CD4-positive, alpha-beta memory T cell (primary cell): ENCODE data around the gene EIF2S2. TPM values are rescaled to one million over a fixed set of nuclear protein-coding genes. Genes with fewer than 3 reads are reported as not detected.
"Not testable (repeated sequence)": the region's sequence is repeated elsewhere in the genome, so short reads cannot be mapped to it uniquely, and the experiment has no call there.

ENCODE experiments used
- CTCF ChIA-PET: fragments of 350-600 bp; sonication (Branson Sonifier 250); formaldehyde crosslinking; loops from one replicate; lab custom pipeline; 2021; ENCODE audit warnings: inconsistent platforms; ENCODE audit not compliant: partially characterized antibody; lab: Charles Lee
- POLR2A ChIA-PET: fragments of 350-600 bp; sonication (Branson Sonifier 250); formaldehyde crosslinking; loops from one replicate; lab custom pipeline; 2021; ENCODE audit not compliant: partially characterized antibody; lab: Charles Lee
- DNase-seq, 5 donors: peaks; one replicate each; pipeline versions ENCODE4 v3.0.0 to v3.0.0-alpha.2; 2020 to 2022; ENCODE audit warnings: mixed read lengths in 1 of 5
- H3K27ac ChIP-seq: one replicate; pipeline ENCODE4 v1.7.0; 2013; ENCODE audit warnings: low read depth, low read length
- H3K27me3 ChIP-seq: 2 replicates; pipeline ENCODE4 v1.7.0; 2013; ENCODE audit warnings: mild to moderate bottlenecking, low read length, moderate library complexity; ENCODE audit not compliant: insufficient read depth
- H3K36me3 ChIP-seq: 2 replicates; pipeline ENCODE4 v1.7.0; 2013; ENCODE audit warnings: mild to moderate bottlenecking, low read length, moderate library complexity; ENCODE audit not compliant: insufficient read depth
- H3K4me1 ChIP-seq: 2 replicates; pipeline ENCODE4 v1.7.0; 2013; ENCODE audit warnings: mild to moderate bottlenecking, low read length, moderate library complexity; ENCODE audit not compliant: insufficient read depth
- H3K4me3 ChIP-seq, 2 donors: one replicate each; pipeline ENCODE4 v1.7.0; 2013; ENCODE audit warnings: low read length in 2 of 2, mild to moderate bottlenecking in 1 of 2
- H3K9me3 ChIP-seq, 2 donors: one replicate each; pipeline ENCODE4 v1.7.0; 2013; ENCODE audit warnings: low read length in 2 of 2, control low read depth in 1 of 2; ENCODE audit not compliant: control insufficient read depth in 1 of 2
- H3K27ac Mint-ChIP-seq, 7 donors: one replicate each; pipeline ENCODE4 v1.8.0; 2020 to 2021; ENCODE audit warnings: mixed read lengths in 7 of 7, mild to moderate bottlenecking in 6 of 7, inconsistent platforms in 3 of 7, moderate library complexity in 3 of 7
- H3K27me3 Mint-ChIP-seq, 2 donors: one replicate each; pipeline ENCODE4 v1.8.0; 2020 to 2021; ENCODE audit warnings: mixed read lengths in 2 of 2
- H3K36me3 Mint-ChIP-seq, 2 donors: one replicate each; pipeline ENCODE4 v1.8.0; 2020 to 2021; ENCODE audit warnings: mixed read lengths in 2 of 2, inconsistent platforms in 1 of 2, mild to moderate bottlenecking in 1 of 2
- H3K4me1 Mint-ChIP-seq, 4 donors: one replicate each; pipeline ENCODE4 v1.8.0; 2020 to 2021; ENCODE audit warnings: mixed read lengths in 4 of 4, mild to moderate bottlenecking in 1 of 4
- H3K4me3 Mint-ChIP-seq, 8 donors: one replicate each; pipeline ENCODE4 v1.8.0; 2020 to 2021; ENCODE audit warnings: mixed read lengths in 8 of 8, mild to moderate bottlenecking in 7 of 8, moderate library complexity in 6 of 8, inconsistent platforms in 3 of 8
- H3K9me3 Mint-ChIP-seq, 8 donors: one replicate each; pipeline ENCODE4 v1.8.0; 2020 to 2021; ENCODE audit warnings: mixed read lengths in 8 of 8, mild to moderate bottlenecking in 5 of 8, inconsistent platforms in 3 of 8, moderate library complexity in 1 of 8
- intact Hi-C: fragments of 100-400 bp; cut with micrococcal nuclease; formaldehyde crosslinking; loops from one replicate; pipeline ENCODE4 v1.15.1; 2023
- polyA plus RNA-seq, 2 donors: library from polyadenylated mRNA; unstranded; fragments of 300-500 nt; fragmentation: Illumina TruSeq; gene quantifications; one replicate each; pipeline ENCODE4 v1.2.3, GENCODE V29; 2021
- total RNA-seq, 2 experiments: library from RNA; stranded (reverse); gene quantifications; one replicate each; pipeline ENCODE4 v1.2.3, GENCODE V29; 2021

The EIF2S2 gene
- total and polyA plus RNA-seq, 4 experiments from 2014 or later: 26.3 to 53.1 (median 43.1) TPM

DNA sequence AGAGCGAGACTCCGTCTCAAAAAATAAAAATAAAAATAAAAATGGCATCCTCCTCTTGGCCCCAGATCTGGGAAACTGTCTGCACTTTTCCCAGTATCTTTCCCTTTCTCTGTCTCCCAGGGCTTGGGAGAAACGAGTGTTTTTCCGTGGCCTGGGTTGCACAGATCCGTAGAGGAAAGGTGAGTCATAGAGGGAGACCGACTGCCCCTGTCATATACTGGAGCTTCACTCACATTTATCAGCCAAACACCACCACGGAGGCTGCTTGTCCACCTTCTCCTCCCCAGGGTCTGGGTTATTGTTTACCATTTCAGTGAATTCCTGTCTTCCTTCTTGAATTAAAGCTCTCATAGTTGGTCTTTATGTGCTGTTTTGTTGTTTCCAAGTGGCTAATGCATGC, 31.9 kb upstream of the EIF2S2 start:
- CTCF ChIA-PET: no interaction called here
- no peaks in the 10 kb centered on the region for H3K36me3 Mint-ChIP-seq
- peaks cover 0 to 4% (median 0%) of the 10 kb centered on the region in 8 donors for H3K9me3 Mint-ChIP-seq
- intact Hi-C loops: no loop called here
- Histone ChIP-seq H3K36me3 (no peaks in the 10 kb centered on the region), H3K27me3 (no peaks in the 10 kb centered on the region), H3K9me3 (no peaks in the 10 kb centered on the region), H3K4me1 (no peaks in the 10 kb centered on the region), H3K27ac (no peak overlapping the region), H3K4me3 (no peak overlapping the region)
- no peak for DNase-seq
- POLR2A ChIA-PET: no interaction called here
- H3K4me1 Mint-ChIP-seq: no peaks in the 10 kb centered on the region
- H3K4me3 Mint-ChIP-seq: no peak overlapping the region
- no peak overlapping the region for H3K27ac Mint-ChIP-seq
- peaks cover 6 to 9% of the 10 kb centered on the region in 2 donors for H3K27me3 Mint-ChIP-seq

DNA sequence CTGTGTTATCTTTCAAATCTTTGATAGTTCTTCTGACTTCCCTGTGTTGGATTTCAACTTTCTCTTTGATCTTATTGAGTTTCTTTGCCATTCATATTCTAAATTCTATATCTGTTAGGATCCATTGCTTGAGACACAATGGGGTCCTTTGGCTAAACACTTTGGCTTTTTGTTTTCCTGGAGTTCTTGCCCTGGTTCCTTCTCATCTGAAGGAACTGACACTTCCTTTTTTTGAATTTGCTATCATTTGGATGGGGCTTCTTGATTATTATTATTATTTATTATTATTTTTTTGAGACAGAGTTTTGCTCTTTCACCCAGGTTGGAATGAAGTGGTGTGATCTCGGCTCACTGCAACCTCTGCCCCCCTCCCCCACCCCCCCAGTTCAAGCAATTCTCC, 30.1 kb upstream of the EIF2S2 start:
- H3K27ac ChIP-seq: no peak overlapping the region
- Mint-ChIP-seq H3K4me3 (no peak overlapping the region), H3K4me1 (no peaks in the 10 kb centered on the region), H3K9me3 (peaks cover 0 to 4% (median 0%) of the 10 kb centered on the region in 8 donors), H3K27ac (no peak overlapping the region), H3K36me3 (no peaks in the 10 kb centered on the region), H3K27me3 (peaks cover 6 to 12% of the 10 kb centered on the region in 2 donors)
- no peaks in the 10 kb centered on the region for H3K4me1 ChIP-seq
- CTCF ChIA-PET: no interaction called here
- no peaks in the 10 kb centered on the region for H3K9me3 ChIP-seq
- no peaks in the 10 kb centered on the region for H3K36me3 ChIP-seq
- intact Hi-C loops: no loop called here
- H3K4me3 ChIP-seq: no peak overlapping the region
- POLR2A ChIA-PET: no interaction called here
- H3K27me3 ChIP-seq: no peaks in the 10 kb centered on the region
- no peak for DNase-seq

DNA sequence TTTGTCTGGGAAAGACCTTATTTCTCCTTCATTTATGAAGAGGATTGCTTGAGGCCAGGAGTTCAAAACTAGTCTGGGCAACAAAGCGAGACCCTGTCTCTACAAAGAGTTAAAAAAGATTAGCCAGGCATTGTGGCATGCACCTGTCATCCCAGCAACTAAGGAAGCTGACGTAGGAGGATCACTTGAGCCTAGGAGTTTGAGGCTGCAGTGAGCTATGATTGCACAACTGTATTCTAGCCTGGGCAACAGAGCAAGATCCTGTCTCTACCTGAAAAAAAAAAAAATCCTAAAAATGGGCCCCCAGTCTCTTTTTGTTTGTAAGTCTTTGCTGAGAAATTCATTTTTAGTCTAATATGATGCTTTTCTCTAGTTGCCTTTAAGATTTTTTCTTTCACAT, 29.2 kb upstream of the EIF2S2 start:
- no peaks in the 10 kb centered on the region for H3K36me3 ChIP-seq
- no peak overlapping the region for H3K27ac ChIP-seq
- Mint-ChIP-seq H3K4me1 (no peaks in the 10 kb centered on the region), H3K9me3 (peaks cover 0 to 4% (median 0%) of the 10 kb centered on the region in 8 donors), H3K27me3 (peaks cover 6 to 12% of the 10 kb centered on the region in 2 donors), H3K4me3 (no peak overlapping the region), H3K36me3 (no peaks in the 10 kb centered on the region), H3K27ac (no peak overlapping the region)
- no peak for DNase-seq
- ChIA-PET CTCF (interaction anchor here (1.3 kb wide), 1 partner anchor 226 kb away, joined by 3 read pairs; no protein-coding TSS in a partner anchor), POLR2A (no interaction called here)
- intact Hi-C loops: no loop called here
- H3K9me3 ChIP-seq: no peaks in the 10 kb centered on the region
- H3K4me1 ChIP-seq: no peaks in the 10 kb centered on the region
- H3K4me3 ChIP-seq: no peak overlapping the region
- H3K27me3 ChIP-seq: no peaks in the 10 kb centered on the region

GRCh38 chr20:34135525-34136275, 23.7 kb upstream of the EIF2S2 start:
- H3K27me3 Mint-ChIP-seq, CTCF ChIA-PET: not testable (repeated sequence)

DNA sequence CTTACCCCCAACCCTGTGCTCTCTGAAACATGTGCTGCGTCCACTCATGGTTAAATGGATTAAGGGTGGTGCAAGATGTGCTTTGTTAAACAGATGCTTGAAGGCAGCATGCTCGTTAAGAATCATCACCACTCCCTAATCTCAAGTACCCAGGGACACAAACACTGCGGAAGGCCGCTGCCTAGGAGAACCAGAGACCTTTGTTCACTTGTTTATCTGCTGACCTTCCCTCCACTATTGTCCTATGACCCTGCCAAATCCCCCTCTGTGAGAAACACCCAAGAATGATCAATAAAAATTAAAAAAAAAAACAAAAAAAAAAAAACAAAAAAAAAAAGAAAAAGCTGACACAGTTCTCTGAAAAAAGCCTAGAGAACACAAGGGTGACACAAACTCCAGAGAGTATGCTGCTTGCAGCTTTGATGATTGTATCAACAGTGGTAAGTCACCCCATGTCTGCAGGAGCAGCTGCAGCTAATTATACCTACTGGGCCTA, 21.4 kb upstream of the EIF2S2 start:
- H3K27ac Mint-ChIP-seq, H3K4me3 Mint-ChIP-seq, H3K36me3 Mint-ChIP-seq, H3K9me3 ChIP-seq, H3K36me3 ChIP-seq, H3K27me3 Mint-ChIP-seq, CTCF ChIA-PET, H3K27me3 ChIP-seq, intact Hi-C loops, H3K4me3 ChIP-seq, H3K9me3 Mint-ChIP-seq, H3K4me1 ChIP-seq, H3K4me1 Mint-ChIP-seq, DNase-seq, H3K27ac ChIP-seq, POLR2A ChIA-PET: not testable (repeated sequence)

More at GRCh38 chr20:34135525-34136275, 23.7 kb upstream of the EIF2S2 start:
- H3K4me1 Mint-ChIP-seq, H3K4me3 Mint-ChIP-seq, H3K9me3 Mint-ChIP-seq, intact Hi-C loops, H3K4me3 ChIP-seq, DNase-seq, H3K4me1 ChIP-seq, H3K36me3 ChIP-seq, H3K27ac ChIP-seq, H3K27me3 ChIP-seq, H3K27ac Mint-ChIP-seq, POLR2A ChIA-PET, H3K9me3 ChIP-seq, H3K36me3 Mint-ChIP-seq: not testable (repeated sequence)

- H3K9me3 ChIP-seq, POLR2A ChIA-PET, H3K36me3 Mint-ChIP-seq, H3K4me1 ChIP-seq, H3K27ac ChIP-seq, H3K4me3 ChIP-seq, CTCF ChIA-PET, H3K4me1 Mint-ChIP-seq, H3K27me3 Mint-ChIP-seq, H3K27ac Mint-ChIP-seq, H3K9me3 Mint-ChIP-seq, H3K4me3 Mint-ChIP-seq, H3K27me3 ChIP-seq, H3K36me3 ChIP-seq, intact Hi-C loops, DNase-seq: not testable (repeated sequence)
Observed at GRCh38 chr20:34132943-34133342, 20.9 kb upstream of the EIF2S2 start.

DNA sequence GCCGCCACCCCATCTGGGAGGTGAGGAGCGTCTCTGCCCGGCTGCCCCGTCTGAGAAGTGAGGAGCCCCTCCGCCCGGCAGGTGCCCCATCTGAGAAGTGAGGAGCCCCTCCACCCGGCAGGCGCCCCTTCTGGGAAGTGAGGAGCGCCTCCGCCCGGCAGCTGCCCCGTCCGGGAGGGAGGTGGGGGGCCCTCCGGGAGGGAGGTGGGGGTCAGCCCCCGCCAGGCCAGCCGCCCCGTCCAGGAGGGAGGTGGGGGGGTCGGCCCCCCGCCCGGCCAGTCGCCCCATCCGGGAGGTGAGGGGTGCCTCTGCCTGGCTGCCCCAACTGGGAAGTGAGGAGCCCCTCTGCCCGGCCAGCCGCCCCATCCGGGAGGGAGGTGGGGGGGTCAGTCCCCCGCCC, 20.4 kb upstream of the EIF2S2 start:
- H3K9me3 Mint-ChIP-seq, intact Hi-C loops, H3K4me1 Mint-ChIP-seq, H3K4me1 ChIP-seq, H3K36me3 ChIP-seq, CTCF ChIA-PET, H3K27ac Mint-ChIP-seq, H3K4me3 Mint-ChIP-seq, H3K9me3 ChIP-seq, H3K27me3 ChIP-seq, H3K27me3 Mint-ChIP-seq, H3K4me3 ChIP-seq, H3K27ac ChIP-seq, DNase-seq, H3K36me3 Mint-ChIP-seq, POLR2A ChIA-PET: not testable (repeated sequence)
